Thoracic aorta (tissue), 2 donors: ENCODE results near the gene SMCHD1. TPM values are rescaled to one million over a fixed set of nuclear protein-coding genes. Genes with fewer than 3 reads are reported as not detected.

ENCODE experiments used
- ATAC-seq: fragments of 150-250 bp; one replicate; pipeline ENCODE4 v1.8.0; 2017; ENCODE audit warnings: low read depth; ENCODE audit not compliant: insufficient number of reproducible peaks, low FRiP score
- DNase-seq: peaks from one replicate; pipeline ENCODE4 v3.0.0-alpha.2; 2020; ENCODE audit warnings: low spot score
- H3K27ac ChIP-seq, 2 donors: fragments of 200-600 bp; sonication (generic); 1 replicate in 1 of 2; 2 replicates in 1 of 2; pipeline ENCODE4 v1.5.1; 2016; ENCODE audit warnings: mild to moderate bottlenecking in 2 of 2, moderate library complexity in 2 of 2
- H3K27me3 ChIP-seq: fragments of 200-600 bp; sonication (generic); replicated peaks from 2 replicates; pipeline ENCODE4 v1.6.0; 2016; ENCODE audit warnings: mild to moderate bottlenecking; ENCODE audit not compliant: insufficient read depth
- H3K36me3 ChIP-seq: fragments of 200-600 bp; sonication (generic); one replicate; pipeline ENCODE4 v1.5.1; 2016
- H3K4me1 ChIP-seq, 2 donors: fragments of 200-600 bp; sonication (generic); 1 replicate in 1 of 2; 2 replicates in 1 of 2; pipeline versions ENCODE4 v1.5.1 to v1.6.0; 2016; ENCODE audit warnings: low read depth in 2 of 2, mild to moderate bottlenecking in 1 of 2; ENCODE audit not compliant: control insufficient read depth in 1 of 2
- H3K4me3 ChIP-seq: fragments of 200-600 bp; sonication (generic); 2 replicates; pipeline ENCODE4 v1.5.1; 2016; ENCODE audit warnings: mild to moderate bottlenecking
- H3K9me3 ChIP-seq: fragments of 200-600 bp; sonication (generic); 2 replicates; pipeline ENCODE4 v1.5.1; 2016
- CTCF ChIP-seq: fragments of 200-600 bp; sonication (generic); IDR thresholded peaks from one replicate; pipeline ENCODE4 v1.5.1; 2019; ENCODE audit warnings: antibody characterized with exemption
- total RNA-seq, 2 donors: library from RNA; depleted of rRNA; stranded (reverse); fragments of >200 nt; gene quantifications; one replicate each; pipeline versions ENCODE4 v1.1.0 to v1.2.3, GENCODE V29; 2016

SMCHD1 gene
- total RNA-seq, 2 donors from 2014 or later, result 73.8 to 107 TPM

- ATAC-seq (no peak), DNase-seq (no peak)
- Histone ChIP-seq H3K36me3 (no peaks in the 10 kb centered on the region), H3K4me1 (peaks cover 1 to 9% of the 10 kb centered on the region in 2 donors), H3K27me3 (no peaks in the 10 kb centered on the region), H3K4me3 (no peak overlapping the region), H3K9me3 (no peaks in the 10 kb centered on the region), H3K27ac (no peak overlapping the region)
- TF ChIP-seq CTCF, result no peak
Measured at GRCh38 chr18:2651981-2652380, 3.5 kb upstream of the SMCHD1 start.

- TF ChIP-seq CTCF, result no peak
- ATAC-seq, result no peak
Measured at GRCh38 chr18:2653467-2653866, 2.1 kb upstream of the SMCHD1 start.

GRCh38 chr18:2654169-2654927 lies 1.2 kb upstream of the SMCHD1 start:
- DNase-seq (no peak), ATAC-seq (no peak)
- no peaks in the 10 kb centered on the region for H3K9me3 ChIP-seq
- no peaks in the 10 kb centered on the region for H3K36me3 ChIP-seq
- peak overlapping the region in 1 of 2 donors; percentile 99 for H3K27ac ChIP-seq
- no peak for TF ChIP-seq CTCF
- H3K27me3 ChIP-seq, result no peaks in the 10 kb centered on the region
- H3K4me3 ChIP-seq, result peak overlapping the region; percentile 79
- H3K4me1 ChIP-seq, result peaks cover 25 to 29% of the 10 kb centered on the region in 2 donors

More at GRCh38 chr18:2653467-2653866, 2.1 kb upstream of the SMCHD1 start:
- H3K4me3 ChIP-seq, result no peak overlapping the region
- no peaks in the 10 kb centered on the region for H3K27me3 ChIP-seq
- H3K4me1 ChIP-seq, result peaks cover 16 to 22% of the 10 kb centered on the region in 2 donors
- no peaks in the 10 kb centered on the region for H3K36me3 ChIP-seq
- H3K27ac ChIP-seq, result no peak overlapping the region
- DNase-seq, result no peak
- no peaks in the 10 kb centered on the region for H3K9me3 ChIP-seq

GRCh38 chr18:2654928-2655177 lies 673 bp upstream of the SMCHD1 start:
- ATAC-seq (no peak), DNase-seq (no peak)
- H3K9me3 ChIP-seq, result no peaks in the 10 kb centered on the region
- H3K27me3 ChIP-seq, result no peaks in the 10 kb centered on the region
- peak overlapping the region; percentile 92 to 99 for H3K27ac ChIP-seq
- no peaks in the 10 kb centered on the region for H3K36me3 ChIP-seq
- H3K4me1 ChIP-seq, result peaks cover 25 to 33% of the 10 kb centered on the region in 2 donors
- H3K4me3 ChIP-seq, result peak overlapping the region; percentile 79
- no peak for TF ChIP-seq CTCF

GRCh38 chr18:2655954-2656236 lies 369 bp downstream of the SMCHD1 start:
- peak; percentile 8 for DNase-seq
- Histone ChIP-seq H3K9me3 (no peaks in the 10 kb centered on the region), H3K36me3 (no peaks in the 10 kb centered on the region), H3K4me1 (peaks cover 25 to 33% of the 10 kb centered on the region in 2 donors), H3K4me3 (peak overlapping the region; percentile 79), H3K27ac (peak overlapping the region; percentile 92 to 99), H3K27me3 (no peaks in the 10 kb centered on the region)
- TF ChIP-seq CTCF, result no peak
- ATAC-seq, result no peak
